GM12878 (cell line): Measurements from ENCODE around the gene CCNC. TPM values are rescaled to one million over a fixed set of nuclear protein-coding genes. Genes with fewer than 3 reads are reported as not detected.

ENCODE experiments used
- ATF2 ChIP-seq: IDR thresholded peaks from 2 replicates; pipeline ENCODE4 v1.6.1; 2012; ENCODE audit warnings: low read length, inconsistent platforms
- BMI1 ChIP-seq: fragments of 450-650 bp; IDR thresholded peaks from 2 replicates; pipeline ENCODE4 v1.6.1; 2016; ENCODE audit warnings: mild to moderate bottlenecking, moderate library complexity, borderline replicate concordance
- CHD4 ChIP-seq: fragments of 200-600 bp; sonication (generic); IDR thresholded peaks from 2 replicates; pipeline ENCODE4 v1.6.1; 2016; ENCODE audit warnings: mild to moderate bottlenecking
- FOXM1 ChIP-seq: IDR thresholded peaks from 2 replicates; pipeline ENCODE4 v1.6.1; 2012; ENCODE audit warnings: low read depth, mild to moderate bottlenecking, inconsistent platforms, low read length, moderate library complexity
- KDM1A ChIP-seq: fragments of 200-600 bp; sonication (generic); IDR thresholded peaks from 2 replicates; pipeline ENCODE4 v1.6.1; 2016; ENCODE audit warnings: borderline replicate concordance
- LARP7 ChIP-seq: fragments of 450-650 bp; IDR thresholded peaks from 2 replicates; pipeline ENCODE4 v1.6.1; 2017; ENCODE audit warnings: mild to moderate bottlenecking
- MLLT1 ChIP-seq: fragments of 450-650 bp; IDR thresholded peaks from 2 replicates; pipeline ENCODE4 v1.6.1; 2016; ENCODE audit warnings: mild to moderate bottlenecking
- MXI1 ChIP-seq: fragments of 150-350 bp; IDR thresholded peaks from 2 replicates; pipeline ENCODE4 v1.6.1; 2011; ENCODE audit warnings: low read depth, mild to moderate bottlenecking, inconsistent platforms, low read length, improper control_type of control experiment
- MYB ChIP-seq: fragments of 150-350 bp; IDR thresholded peaks from 2 replicates; pipeline ENCODE4 v1.6.1; 2014; ENCODE audit warnings: mild to moderate bottlenecking, low read depth, low read length, borderline replicate concordance
- NFXL1 ChIP-seq: fragments of 450-650 bp; IDR thresholded peaks from 2 replicates; pipeline ENCODE4 v1.6.1; 2017; ENCODE audit warnings: antibody characterized with exemption, mild to moderate bottlenecking, borderline replicate concordance
- SMC3 ChIP-seq: IDR thresholded peaks from 2 replicates; pipeline ENCODE4 v1.6.1; 2011; ENCODE audit warnings: low read length, improper control_type of control experiment, borderline replicate concordance
- ZBTB11 ChIP-seq: fragments of 450-650 bp; formaldehyde crosslinking; IDR thresholded peaks from 2 replicates; pipeline ENCODE4 v1.5.0; 2022; ENCODE audit warnings: mild to moderate bottlenecking, missing genetic modification characterization
- ZNF24 ChIP-seq: fragments of 450-650 bp; IDR thresholded peaks from 2 replicates; pipeline ENCODE4 v1.6.1; 2017; ENCODE audit warnings: antibody characterized with exemption, mild to moderate bottlenecking
- polyA plus RNA-seq, 11 experiments: library from polyadenylated mRNA; depleted of rRNA in 4 of 11; unstranded in 6 of 11; stranded (reverse) in 5 of 11; fragments of >200 nt; fragmentation: Nextera tagmentation in 4 of 11; fragmentation: Illumina TruSeq in 1 of 11; extraction: Ambion mirVana in 4 of 11; extraction: Trizol in 1 of 11; gene quantifications; 1 replicate in 1 of 11; 2 replicates in 10 of 11; pipeline versions ENCODE4 v1.2.1 to v1.2.3, GENCODE V29; 2011 to 2016; ENCODE audit warnings: inconsistent platforms in 2 of 11, missing spikeins in 2 of 11, low read depth in 1 of 11
- total RNA-seq, 4 experiments: library from RNA; depleted of rRNA in 3 of 4; stranded (reverse); fragments of >200 nt in 3 of 4; fragmentation: Illumina TruSeq in 1 of 4; extraction: Trizol in 1 of 4; gene quantifications; 2 replicates each; pipeline versions ENCODE4 v1.2.1 to v1.2.3, GENCODE V29; 2013 to 2021

Gene CCNC
- total and polyA plus RNA-seq, 10 of the 15 experiments (the other 5 are each of a cell fraction or from before 2014, with no cell fraction given), result 68.5 to 168 (median 99.4) TPM

- TF ChIP-seq MLLT1, result no peak
- no peak for TF ChIP-seq MYB
- no peak for TF ChIP-seq ATF2
- TF ChIP-seq LARP7, result no peak
- TF ChIP-seq ZBTB11 (CRISPR knock-in tag), result no peak
- TF ChIP-seq ZNF24, result no peak
- peak; percentile 68 for TF ChIP-seq SMC3
- TF ChIP-seq FOXM1, result no peak
- no peak for TF ChIP-seq CHD4
- no peak for TF ChIP-seq KDM1A
- TF ChIP-seq NFXL1, result no peak
- no peak for TF ChIP-seq MXI1
- TF ChIP-seq BMI1, result no peak
Measured at GRCh38 chr6:99588618-99589289, 20.3 kb upstream of the CCNC start (continued).
